ENCODE data around the gene OR1E2. TPM values are rescaled to one million over a fixed set of nuclear protein-coding genes. Genes with fewer than 3 reads are reported as not detected.
"Not testable (repeated sequence)": the region's sequence is repeated elsewhere in the genome, so short reads cannot be mapped to it uniquely, and the experiment has no call there.

OR1E2 gene
- total and polyA plus RNA-seq, 7 donors, result not detected

- H3K36me3 ChIP-seq, result no peaks in the 10 kb centered on the region
- DNase-seq, result no peak
- WGBS, 2 donors, result 67 to 90% methylated on average over 4 of the region's 4 CpGs
- H3K9me3 ChIP-seq, result no peaks in the 10 kb centered on the region
- peak overlapping the region; percentile 43 to 61 (median 53) for H3K27ac ChIP-seq
- intact Hi-C loops (cut with DNase I), result loop anchor here (10.0 kb wide), 1 partner anchor 60 kb away; no protein-coding TSS in a partner anchor
- H3K4me1 ChIP-seq, result no peaks in the 10 kb centered on the region
- H3K4me3 ChIP-seq, result peak overlapping the region in 1 of 4 donors; percentile 35
- TF ChIP-seq POLR2A (IDR thresholded peaks at IDR 0.05) (no peak), EP300 (IDR thresholded peaks at IDR 0.05) (no peak), POLR2AphosphoS5 (IDR thresholded peaks at IDR 0.05) (no peak), CTCF (IDR thresholded peaks at IDR 0.05) (no peak)
- no peaks in the 10 kb centered on the region for H3K27me3 ChIP-seq
These were observed 41.6 kb upstream of the OR1E2 start for GRCh38 chr17:3475251-3475685.

- no peak for TF ChIP-seq EP300 (IDR thresholded peaks at IDR 0.05)
- no peak for TF ChIP-seq POLR2AphosphoS5 (IDR thresholded peaks at IDR 0.05)
- no peak for TF ChIP-seq POLR2A (IDR thresholded peaks at IDR 0.05)
- no peak for TF ChIP-seq CTCF (IDR thresholded peaks at IDR 0.05)
- Histone ChIP-seq H3K27me3 (no peaks in the 10 kb centered on the region), H3K27ac (peak overlapping the region in 3 of 4 donors; percentile 8 to 61 (median 61)), H3K9me3 (no peaks in the 10 kb centered on the region), H3K4me1 (no peaks in the 10 kb centered on the region), H3K4me3 (no peak overlapping the region), H3K36me3 (no peaks in the 10 kb centered on the region)
- no peak for DNase-seq
- WGBS, 2 donors, result 3 to 41% methylated on average over 3 of the region's 3 CpGs
- intact Hi-C loops (cut with DNase I), result loop anchor here (10.0 kb wide), 1 partner anchor 61 kb away; no protein-coding TSS in a partner anchor
These were observed 40.6 kb upstream of the OR1E2 start for GRCh38 chr17:3474212-3474611.

GRCh38 chr17:3472137-3472536, 38.5 kb upstream of the OR1E2 start:
- no peaks in the 10 kb centered on the region for H3K4me1 ChIP-seq
- intact Hi-C loops (cut with DNase I), result loop anchor here (10.0 kb wide), 1 partner anchor 63 kb away; no protein-coding TSS in a partner anchor
- no peak for TF ChIP-seq EP300 (IDR thresholded peaks at IDR 0.05)
- TF ChIP-seq POLR2AphosphoS5 (IDR thresholded peaks at IDR 0.05), result no peak
- no peak for TF ChIP-seq CTCF (IDR thresholded peaks at IDR 0.05)
- no peak for TF ChIP-seq POLR2A (IDR thresholded peaks at IDR 0.05)
- 94 to 97% methylated on average over 21 of the region's 21 CpGs for WGBS, 2 donors
- H3K27ac ChIP-seq, result no peak overlapping the region
- H3K4me3 ChIP-seq, result no peak overlapping the region
- H3K9me3 ChIP-seq, result no peaks in the 10 kb centered on the region
- no peaks in the 10 kb centered on the region for H3K27me3 ChIP-seq
- no peaks in the 10 kb centered on the region for H3K36me3 ChIP-seq
- no peak for DNase-seq

- Histone ChIP-seq H3K4me3 (no peak within 1 kb of the TSS), H3K27ac (no peak within 1 kb of the TSS), H3K9me3 (no peaks in the 10 kb centered on the region), H3K36me3 (no peaks in the 10 kb centered on the region), H3K4me1 (no peaks in the 10 kb centered on the region), H3K27me3 (no peaks in the 10 kb centered on the region)
- DNase-seq, result no peak
- TF ChIP-seq EP300 (IDR thresholded peaks at IDR 0.05), result no peak
- TF ChIP-seq CTCF (IDR thresholded peaks at IDR 0.05), result no peak
- TF ChIP-seq POLR2A (IDR thresholded peaks at IDR 0.05), result no peak
- TF ChIP-seq POLR2AphosphoS5 (IDR thresholded peaks at IDR 0.05), result no peak
- intact Hi-C loops (cut with DNase I), result loop anchor here (10.0 kb wide), 1 partner anchor 63 kb away; no protein-coding TSS in a partner anchor
- WGBS, 2 donors, result 93 to 97% methylated on average over 38 of the region's 38 CpGs
These were observed 38.0 kb upstream of the OR1E2 start, which contains the start of gene SPATA22 for GRCh38 chr17:3471599-3471998. SPATA22 (minus strand) TSS chr17:3471819; CDS start chr17:3469325, 2,494 bp downstream.

GRCh38 chr17:3469529-3469928, 35.9 kb upstream of the OR1E2 start:
- no peak for TF ChIP-seq POLR2A (IDR thresholded peaks at IDR 0.05)
- no peak for TF ChIP-seq CTCF (IDR thresholded peaks at IDR 0.05)
- TF ChIP-seq POLR2AphosphoS5 (IDR thresholded peaks at IDR 0.05), result no peak
- TF ChIP-seq EP300 (IDR thresholded peaks at IDR 0.05), result no peak
- DNase-seq, result no peak
- no peaks in the 10 kb centered on the region for H3K4me1 ChIP-seq
- H3K9me3 ChIP-seq, result no peaks in the 10 kb centered on the region
- intact Hi-C loops (cut with DNase I), result no loop called here
- no peak overlapping the region for H3K4me3 ChIP-seq
- no peak overlapping the region for H3K27ac ChIP-seq
- H3K27me3 ChIP-seq, result no peaks in the 10 kb centered on the region
- 17 to 61% methylated on average over 5 of the region's 5 CpGs for WGBS, 2 donors
- H3K36me3 ChIP-seq, result no peaks in the 10 kb centered on the region

GRCh38 chr17:3466355-3466754, 32.7 kb upstream of the OR1E2 start:
- DNase-seq; intact Hi-C loops (cut with DNase I); H3K36me3 ChIP-seq; H3K4me1 ChIP-seq; H3K4me3 ChIP-seq; H3K9me3 ChIP-seq; H3K27ac ChIP-seq; H3K27me3 ChIP-seq: not testable (repeated sequence)
- WGBS, 2 donors, result 29 to 74% methylated on average over 1 of the region's 1 CpG
